Liver (tissue), 9 donors: ENCODE data around the gene PTCRA. TPM values are rescaled to one million over a fixed set of nuclear protein-coding genes. Genes with fewer than 3 reads are reported as not detected.
A peak's percentile ranks its signal among the peaks of the same experiment; 100 is the strongest.
"Not testable (repeated sequence)": the region's sequence is repeated elsewhere in the genome, so short reads cannot be mapped to it uniquely, and the experiment has no call there.

ENCODE experiments used
- DNase-seq: peaks from one replicate; pipeline ENCODE4 v3.0.0-alpha.2; 2017; ENCODE audit warnings: low spot score
- H3K27ac ChIP-seq, 2 donors: one replicate each; pipeline ENCODE4 v1.7.0; 2013; ENCODE audit warnings: inconsistent platforms in 2 of 2, low read length in 2 of 2, control low read depth in 1 of 2, low read depth in 1 of 2, mild to moderate bottlenecking in 1 of 2
- H3K27me3 ChIP-seq, 4 donors: one replicate each; pipeline versions ENCODE4 v1.6.1 to v1.7.0; 2013; ENCODE audit warnings: low read length in 3 of 4, inconsistent platforms in 1 of 4, mild to moderate bottlenecking in 1 of 4, moderate library complexity in 1 of 4; ENCODE audit not compliant: control insufficient read depth in 4 of 4, insufficient read depth in 4 of 4
- H3K36me3 ChIP-seq, 4 donors: one replicate each; pipeline versions ENCODE4 v1.6.1 to v1.7.0; 2013; ENCODE audit warnings: low read length in 3 of 4, mild to moderate bottlenecking in 3 of 4, low read depth in 1 of 4, moderate library complexity in 1 of 4; ENCODE audit not compliant: control insufficient read depth in 4 of 4, insufficient read depth in 3 of 4
- H3K4me1 ChIP-seq, 4 donors: one replicate each; pipeline versions ENCODE4 v1.6.1 to v1.7.0; 2013; ENCODE audit warnings: low read length in 3 of 4, mild to moderate bottlenecking in 3 of 4, moderate library complexity in 1 of 4; ENCODE audit not compliant: control insufficient read depth in 4 of 4, insufficient read depth in 4 of 4
- H3K4me3 ChIP-seq, 3 donors: one replicate each; pipeline versions ENCODE4 v1.6.1 to v1.7.0; 2013; ENCODE audit warnings: low read length in 3 of 3, control low read depth in 1 of 3, low read depth in 1 of 3, mild to moderate bottlenecking in 1 of 3
- H3K9ac ChIP-seq, 2 donors: one replicate each; pipeline ENCODE4 v1.7.0; 2013; ENCODE audit warnings: low read length in 2 of 2, mild to moderate bottlenecking in 2 of 2, moderate library complexity in 2 of 2, control low read depth in 1 of 2, low read depth in 1 of 2
- H3K9me3 ChIP-seq, 4 donors: one replicate each; pipeline versions ENCODE4 v1.6.1 to v1.7.0; 2013; ENCODE audit warnings: low read length in 3 of 4; ENCODE audit not compliant: control insufficient read depth in 4 of 4
- ATF3 ChIP-seq: IDR thresholded peaks from 2 replicates; pipeline ENCODE4 v1.6.1; 2016; ENCODE audit warnings: antibody characterized with exemption
- CTCF ChIP-seq: fragments of 150-350 bp; IDR thresholded peaks from 2 replicates; pipeline ENCODE4 v1.5.1; 2017; ENCODE audit warnings: improper control_type of control experiment, low read depth, low read length; ENCODE audit not compliant: missing input control
- EGR1 ChIP-seq, 2 donors: IDR thresholded peaks; 2 replicates each; pipeline ENCODE4 v1.6.1; 2016 to 2018; ENCODE audit warnings: antibody characterized with exemption in 2 of 2, low read depth in 2 of 2
- FOXA2 ChIP-seq: IDR thresholded peaks from 2 replicates; pipeline ENCODE4 v1.6.1; 2016; ENCODE audit warnings: antibody characterized with exemption
- GABPA ChIP-seq, 2 donors: IDR thresholded peaks in 1 of 2; conservative IDR thresholded peaks in 1 of 2; 2 replicates each; pipeline ENCODE4 v1.6.1; 2016; ENCODE audit warnings: antibody characterized with exemption in 2 of 2, mild to moderate bottlenecking in 1 of 2, moderate library complexity in 1 of 2
- HNF4A ChIP-seq, 2 donors: conservative IDR thresholded peaks; 2 replicates each; pipeline ENCODE4 v1.6.1; 2016; ENCODE audit warnings: antibody characterized with exemption in 2 of 2, mild to moderate bottlenecking in 2 of 2
- MAX ChIP-seq: IDR thresholded peaks from 2 replicates; pipeline ENCODE4 v1.6.1; 2016; ENCODE audit warnings: antibody characterized with exemption
- NR2F2 ChIP-seq: IDR thresholded peaks from 2 replicates; pipeline ENCODE4 v1.6.1; 2016; ENCODE audit warnings: antibody characterized with exemption
- RAD21 ChIP-seq, 2 donors: IDR thresholded peaks; 2 replicates each; pipeline ENCODE4 v1.6.1; 2016; ENCODE audit warnings: antibody characterized with exemption in 2 of 2, mild to moderate bottlenecking in 2 of 2
- RXRA ChIP-seq, 2 donors: IDR thresholded peaks; 2 replicates each; pipeline ENCODE4 v1.6.1; 2017 to 2018; ENCODE audit warnings: antibody characterized with exemption in 2 of 2, mild to moderate bottlenecking in 1 of 2
- SP1 ChIP-seq: IDR thresholded peaks from 2 replicates; pipeline ENCODE4 v1.6.1; 2018; ENCODE audit warnings: antibody characterized with exemption, mild to moderate bottlenecking
- TAF1 ChIP-seq: conservative IDR thresholded peaks from 2 replicates; pipeline ENCODE4 v1.6.1; 2016; ENCODE audit warnings: antibody characterized with exemption, mild to moderate bottlenecking
- ZBTB33 ChIP-seq: IDR thresholded peaks from 2 replicates; pipeline ENCODE4 v1.6.1; 2016; ENCODE audit warnings: antibody characterized with exemption
- WGBS: extraction: QIAGEN DNeasy Blood & Tissue Kit; methylation state at CpG from one replicate; pipeline ENCODE4 v1.1.7; 2013; 5-methylcytosine and 5-hydroxymethylcytosine counted together
- polyA plus RNA-seq, 2 donors: library from polyadenylated mRNA; stranded (reverse) in 1 of 2; unstranded in 1 of 2; fragments of 200-250 nt in 1 of 2; fragments of >200 nt in 1 of 2; fragmentation: Nextera tagmentation in 1 of 2; extraction: Ambion mirVana in 1 of 2; gene quantifications; one replicate each; pipeline versions ENCODE4 v1.2.1 to v1.2.3, GENCODE V29; 2013 to 2015
- total RNA-seq, 2 donors: library from RNA; depleted of rRNA; stranded (reverse); fragments of >200 nt; gene quantifications; one replicate each; pipeline ENCODE4 v1.2.3, GENCODE V29; 2014
- donor health status: healthy.
- donor health status: healthy.
- donor health status: healthy.
- donor health status: healthy.
- donor health status: healthy.

Gene PTCRA
- total and polyA plus RNA-seq, 4 donors: 0.63 to 1.1 TPM; not detected in 2

GRCh38 chr6:42939810-42940167 lies 23.9 kb downstream of the PTCRA start:
- Histone ChIP-seq H3K27ac (peak overlapping the region; percentile 40 to 83), H3K9me3 (no peaks in the 10 kb centered on the region), H3K4me1 (peaks cover 23 to 58% (median 52%) of the 10 kb centered on the region in 4 donors), H3K27me3 (no peaks in the 10 kb centered on the region), H3K9ac (no peak overlapping the region), H3K4me3 (no peak overlapping the region), H3K36me3 (peaks cover 0 to 21% (median 4%) of the 10 kb centered on the region in 4 donors)
- no peak for DNase-seq
- WGBS: 34% methylated on average over 4 of the region's 4 CpGs
- TF ChIP-seq HNF4A (conservative IDR thresholded peaks at IDR 0.05) (no peak), NR2F2 (peak; percentile 19), GABPA (IDR thresholded peaks at IDR 0.05 in 1 of 2, conservative IDR thresholded peaks at IDR 0.05 in 1 of 2) (peak in 1 of 2 donors; percentile 25), RAD21 (IDR thresholded peaks at IDR 0.05) (peak; percentile 0), ZBTB33 (no peak), MAX (no peak), FOXA2 (no peak), SP1 (peak; percentile 65), ATF3 (no peak), RXRA (IDR thresholded peaks at IDR 0.05) (peak in 1 of 2 donors; percentile 11), CTCF (no peak), TAF1 (peak; percentile 42)

- no peak overlapping the region for H3K27ac ChIP-seq
- no peaks in the 10 kb centered on the region for H3K9me3 ChIP-seq
- H3K4me1 ChIP-seq: peaks cover 23 to 57% (median 51%) of the 10 kb centered on the region in 4 donors
- H3K36me3 ChIP-seq: peaks cover 0 to 19% (median 2%) of the 10 kb centered on the region in 4 donors
- TF ChIP-seq TAF1 (no peak), SP1 (no peak), GABPA (IDR thresholded peaks at IDR 0.05 in 1 of 2, conservative IDR thresholded peaks at IDR 0.05 in 1 of 2) (no peak), FOXA2 (no peak), EGR1 (IDR thresholded peaks at IDR 0.05; ENCODE audit: low read depth in 2 of 2) (no peak), HNF4A (conservative IDR thresholded peaks at IDR 0.05) (no peak)
- H3K9ac ChIP-seq: no peak overlapping the region
- no peaks in the 10 kb centered on the region for H3K27me3 ChIP-seq
- H3K4me3 ChIP-seq: no peak overlapping the region
- no peak for DNase-seq
- 87% methylated on average over 6 of the region's 6 CpGs for WGBS
Measured at GRCh38 chr6:42940493-42941045, 24.7 kb downstream of the PTCRA start.

GRCh38 chr6:42941356-42941755 lies 25.5 kb downstream of the PTCRA start:
- not testable (repeated sequence) for DNase-seq, H3K27ac ChIP-seq, H3K27me3 ChIP-seq, H3K9ac ChIP-seq, H3K4me3 ChIP-seq, H3K9me3 ChIP-seq
- WGBS: 96% methylated on average over 5 of the region's 5 CpGs
- H3K36me3 ChIP-seq: peaks cover 0 to 11% (median 0%) of the 10 kb centered on the region in 4 donors
- H3K4me1 ChIP-seq: peaks cover 23 to 51% (median 47%) of the 10 kb centered on the region in 4 donors
